ENCODE data around the gene UGT2B15.
"Not testable (repeated sequence)": the region's sequence is repeated elsewhere in the genome, so short reads cannot be mapped to it uniquely, and the experiment has no call there.

UGT2B15 gene

DNA sequence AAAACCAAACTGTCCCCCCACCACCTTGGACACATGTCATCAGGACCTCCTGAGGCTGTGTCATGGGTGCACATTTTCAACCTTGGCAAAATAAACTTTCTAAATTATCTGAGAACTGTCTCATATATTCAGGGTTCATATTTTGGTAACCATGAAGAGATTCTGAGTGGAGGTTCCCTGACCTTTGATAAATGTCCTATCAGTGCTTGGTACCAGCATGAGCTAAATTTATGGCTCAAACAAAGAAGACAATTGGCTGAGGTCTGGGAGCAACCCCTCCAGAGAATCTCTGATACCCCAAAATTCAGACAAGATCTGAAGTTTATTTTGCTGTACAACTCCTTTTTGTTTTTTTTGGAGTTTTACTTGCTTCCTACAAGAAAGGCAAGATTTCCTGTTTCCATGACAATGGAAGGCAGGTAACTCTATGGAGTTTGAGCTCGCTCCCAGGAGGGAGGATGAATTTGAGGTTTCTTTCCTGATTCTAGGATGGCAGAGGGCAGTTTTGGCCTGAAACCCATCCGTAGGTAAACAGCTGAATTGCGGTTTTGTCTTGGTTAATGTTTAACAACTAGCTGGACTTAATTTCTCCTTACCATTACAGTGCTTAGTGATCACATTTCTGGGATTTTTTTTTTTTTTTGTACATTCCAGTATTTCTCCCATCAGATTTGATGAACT, 14.5 kb downstream of the UGT2B15 start:
- no peak for DNase-seq

DNA sequence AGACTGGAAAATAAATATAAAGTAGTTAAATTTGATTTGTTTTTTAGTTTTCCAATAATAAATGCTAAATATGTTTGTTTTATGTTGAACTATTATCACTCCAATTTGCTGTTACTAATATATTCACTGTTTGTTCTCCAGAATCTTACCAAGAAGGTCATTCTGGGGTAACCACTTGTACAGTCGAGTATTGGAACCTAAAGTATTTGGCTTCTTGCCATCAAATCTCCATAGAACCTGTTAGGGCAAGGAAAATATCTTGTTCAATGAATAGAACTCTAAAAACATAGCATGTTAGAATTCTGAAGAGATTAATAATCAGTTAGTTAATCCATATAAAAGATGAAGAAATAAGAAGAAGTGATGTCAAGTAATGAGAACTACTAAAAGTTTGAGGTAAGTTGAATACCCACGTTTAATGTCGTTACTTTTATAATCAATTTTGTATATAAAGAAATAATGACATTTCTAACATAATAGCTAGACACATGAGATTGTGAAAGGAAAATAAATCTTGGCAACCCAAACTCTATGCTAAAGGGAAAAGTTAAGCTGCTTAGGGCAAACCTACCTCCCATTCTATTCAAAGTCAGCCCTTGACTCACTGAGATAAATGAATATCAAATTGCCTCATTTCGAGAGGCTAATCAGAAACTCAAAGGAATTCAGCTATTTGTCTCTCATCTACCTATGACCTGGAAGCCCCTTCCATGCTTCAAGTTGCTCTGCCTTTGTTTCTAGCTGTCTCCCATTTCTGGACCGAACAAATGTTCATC, 15.3 kb downstream of the UGT2B15 start:
- no peak for DNase-seq

DNA sequence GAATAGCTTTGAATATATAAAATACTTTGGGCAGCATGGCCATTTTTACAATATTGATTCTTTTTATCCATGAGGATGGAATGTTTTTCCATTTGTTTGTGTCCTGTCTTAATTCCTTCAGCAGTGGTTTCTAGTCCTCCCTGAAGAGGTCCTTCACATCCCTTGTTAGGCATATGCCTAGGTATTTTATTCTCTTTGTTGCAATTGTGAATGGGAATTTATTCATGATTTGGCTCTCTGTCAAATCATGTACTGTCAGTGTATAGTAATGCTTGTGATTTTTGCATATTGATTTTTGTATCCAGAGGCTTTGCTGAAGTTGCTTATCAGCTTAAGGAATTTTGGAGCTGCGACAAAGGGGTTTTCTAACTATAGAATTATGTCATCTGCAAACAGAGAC, 18.5 kb downstream of the UGT2B15 start:
- no peak for DNase-seq

GRCh38 chr4:68630371-68630770, 40.1 kb downstream of the UGT2B15 start:
- DNase-seq, result no peak

GRCh38 chr4:68622731-68623130, 47.7 kb downstream of the UGT2B15 start:
- not testable (repeated sequence) for DNase-seq

GRCh38 chr4:68617003-68617698, 53.3 kb downstream of the UGT2B15 start:
- DNase-seq, result no peak

DNA sequence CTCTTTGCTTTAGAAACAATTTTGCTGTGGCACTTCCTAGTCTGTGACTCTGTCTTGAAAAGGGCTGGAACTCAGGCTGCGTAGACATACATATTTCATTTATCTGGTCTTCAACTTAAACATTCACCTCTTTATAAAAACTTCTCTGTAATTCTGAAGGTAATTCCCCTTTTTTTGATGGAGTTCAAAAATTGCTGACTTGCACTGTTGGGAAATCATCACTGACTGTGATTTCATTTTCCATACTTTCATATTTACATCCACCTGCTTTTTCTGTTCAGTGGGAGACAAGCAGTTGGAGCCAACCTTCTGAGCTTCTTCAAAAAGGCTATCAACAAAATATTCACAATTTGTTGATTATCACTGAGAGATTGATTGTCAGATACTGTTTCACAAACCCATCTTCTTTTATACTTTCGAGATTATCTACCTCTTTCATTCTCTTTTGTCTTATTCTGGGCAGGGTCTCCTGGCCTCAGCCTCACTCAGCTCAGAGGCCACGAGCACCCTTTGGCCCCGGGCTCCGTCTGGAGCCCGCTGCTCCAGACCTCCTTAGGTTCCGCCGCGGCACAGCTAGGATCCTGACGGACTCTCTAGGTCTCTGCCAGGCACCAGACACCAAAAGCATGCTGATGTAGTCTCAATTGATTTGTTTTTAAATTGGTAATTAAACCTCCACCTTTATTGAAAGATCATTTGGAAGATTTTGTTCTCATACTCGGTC, 54.6 kb downstream of the UGT2B15 start:
- DNase-seq, result no peak

DNA sequence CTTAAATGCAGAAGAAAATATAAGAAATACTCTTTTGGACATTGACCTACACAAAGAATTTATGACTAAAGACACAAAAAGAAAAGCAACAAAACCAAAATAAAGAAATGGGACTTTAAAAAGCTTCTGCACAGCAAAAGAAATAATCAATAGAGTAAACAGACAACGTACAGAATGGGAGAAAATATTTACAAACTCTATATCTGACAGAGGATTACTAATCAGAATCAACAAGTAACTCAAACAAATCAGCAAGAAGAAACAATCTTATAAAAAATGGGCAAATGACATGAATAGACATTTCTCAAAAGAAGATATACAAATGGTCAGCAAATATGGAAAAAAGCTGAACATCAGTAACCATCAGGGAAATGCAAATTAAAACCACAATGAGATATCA, 56.7 kb downstream of the UGT2B15 start:
- DNase-seq, result no peak

- DNase-seq, result no peak
Observed at GRCh38 chr4:68606240-68606639, 64.2 kb downstream of the UGT2B15 start.

DNA sequence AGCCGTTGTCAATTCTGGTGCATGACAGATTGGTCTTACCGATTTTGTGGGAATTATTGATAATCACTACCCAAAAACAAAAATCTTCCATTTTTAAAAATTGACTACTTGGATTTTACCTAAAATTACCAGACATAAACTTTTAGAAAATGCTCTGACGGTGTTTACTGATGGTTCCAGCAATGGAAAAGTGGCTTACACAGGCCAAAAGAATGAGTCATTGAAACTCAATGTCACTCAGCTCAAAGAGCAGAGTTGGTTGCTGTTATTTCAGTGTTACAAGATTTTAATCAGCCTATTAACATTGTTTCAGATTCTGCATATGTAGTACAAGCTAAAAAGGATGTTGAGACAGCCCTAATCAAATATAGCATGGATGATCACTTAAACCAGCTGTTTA, 71.3 kb downstream of the UGT2B15 start:
- DNase-seq, result no peak

GRCh38 chr4:68597482-68597881, 73.0 kb downstream of the UGT2B15 start:
- DNase-seq, result no peak

All from NCI-H446 (cell line).